GM18519 (cell line): ENCODE measurements around the gene SCAPER.
"Not testable (repeated sequence)": the region's sequence is repeated elsewhere in the genome, so short reads cannot be mapped to it uniquely, and the experiment has no call there.

Source experiments
- ATAC-seq: cut with Tn5 transposase; IDR thresholded peaks from one replicate; pipeline ENCODE4 v1.9.1; 2021; ENCODE audit warnings: mild to moderate bottlenecking, moderate library complexity; ENCODE audit not compliant: unreplicated experiment, low FRiP score

SCAPER gene

GRCh38 chr15:76791511-76791910 lies 113.6 kb downstream of the SCAPER start:
- ATAC-seq = no peak

- no peak for ATAC-seq
Measured at GRCh38 chr15:76787273-76787672, 117.9 kb downstream of the SCAPER start.

DNA sequence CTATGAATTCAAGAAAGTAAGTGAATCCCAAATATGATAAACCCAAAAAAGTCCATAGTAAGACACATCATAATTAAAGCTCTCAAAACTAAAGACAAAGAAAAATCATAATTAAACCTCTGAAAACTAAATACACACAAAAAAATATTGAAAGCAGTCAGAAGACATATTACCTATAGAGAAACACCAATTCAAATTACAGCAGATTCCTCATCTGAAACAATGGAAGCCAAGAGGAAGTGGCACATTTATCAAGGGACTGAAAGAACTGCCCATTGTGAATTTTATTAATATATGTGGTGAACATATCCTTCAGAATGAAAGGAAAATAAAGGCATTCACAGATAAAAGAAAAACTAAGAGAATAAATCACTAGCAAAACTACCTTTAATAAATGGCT lies 128.2 kb downstream of the SCAPER start:
- no peak for ATAC-seq

DNA sequence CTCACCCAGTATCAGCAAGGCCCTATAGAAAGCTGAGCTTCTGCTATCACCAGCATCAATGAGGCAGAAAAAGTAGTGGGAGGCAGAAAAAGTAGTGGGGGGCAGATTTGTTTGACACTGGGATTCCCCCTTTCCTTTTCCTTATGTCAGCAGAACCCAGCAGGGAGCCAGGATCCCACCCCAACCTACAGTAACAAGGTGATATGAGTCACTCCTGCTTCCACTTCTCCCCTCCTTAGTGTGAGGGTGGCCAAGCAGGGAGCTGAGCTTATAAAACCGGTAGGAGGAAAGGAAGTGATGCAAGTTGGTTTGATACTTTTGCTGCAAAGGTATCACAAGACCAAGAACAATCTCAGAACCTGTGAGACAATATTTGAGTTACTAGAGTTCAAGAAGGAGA lies 128.7 kb downstream of the SCAPER start:
- no peak for ATAC-seq

DNA sequence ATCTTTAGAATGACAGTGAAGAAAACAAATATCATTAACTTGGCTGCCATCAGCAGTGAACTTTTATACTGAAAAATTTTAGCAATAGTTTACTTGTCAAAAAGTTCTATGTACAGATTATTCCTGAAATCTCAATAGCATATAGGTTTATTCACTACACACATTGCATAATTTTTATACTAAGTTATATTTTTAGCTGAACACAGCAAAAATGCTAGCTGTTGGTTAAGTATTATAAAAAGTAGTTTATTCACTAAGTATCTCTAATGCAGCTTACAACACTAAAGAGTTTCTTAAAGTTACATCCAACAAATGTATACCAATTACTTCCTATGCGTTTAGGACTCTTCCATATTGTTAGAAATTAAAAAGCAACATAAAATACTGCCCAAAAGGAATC lies 131.9 kb downstream of the SCAPER start:
- no peak for ATAC-seq

DNA sequence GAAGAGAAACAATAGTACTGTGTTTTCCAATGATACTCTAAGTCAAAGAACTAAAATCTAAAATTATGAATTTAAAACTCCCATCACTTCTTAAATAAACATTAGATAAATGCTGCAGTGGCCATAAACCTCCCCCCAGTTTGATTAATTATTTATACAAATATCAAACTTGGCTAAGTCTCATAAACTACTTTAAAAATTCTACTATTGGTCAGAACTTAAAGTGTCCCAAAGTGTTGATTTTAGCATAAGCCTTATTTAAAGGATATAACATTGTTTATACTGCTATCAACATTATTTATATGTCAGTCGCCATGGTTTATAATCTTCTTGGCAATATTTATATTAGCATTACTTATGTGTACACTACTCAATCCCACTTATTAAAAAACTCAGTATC lies 132.4 kb downstream of the SCAPER start:
- no peak for ATAC-seq

DNA sequence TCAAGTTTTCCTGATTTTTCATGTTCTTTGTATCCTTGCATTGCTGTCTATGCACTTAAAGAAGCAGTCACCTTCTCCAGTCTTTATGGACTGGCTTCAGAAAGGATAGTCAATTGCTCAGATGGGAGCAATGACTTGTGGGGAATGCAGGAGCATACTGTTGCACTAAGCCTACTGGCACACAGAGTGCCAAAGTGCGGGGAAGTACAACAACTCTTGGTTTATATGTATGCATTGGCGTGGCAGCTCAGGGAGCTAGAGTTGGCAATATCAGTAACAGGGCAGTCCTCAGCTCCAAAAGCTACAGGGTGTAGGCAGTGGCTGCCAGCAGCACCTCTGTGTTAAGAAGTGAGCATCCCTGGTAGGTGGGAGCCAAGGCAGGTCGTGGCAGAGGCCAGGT lies 141.1 kb downstream of the SCAPER start:
- no peak for ATAC-seq

GRCh38 chr15:76763554-76763953 lies 141.6 kb downstream of the SCAPER start:
- ATAC-seq = no peak

DNA sequence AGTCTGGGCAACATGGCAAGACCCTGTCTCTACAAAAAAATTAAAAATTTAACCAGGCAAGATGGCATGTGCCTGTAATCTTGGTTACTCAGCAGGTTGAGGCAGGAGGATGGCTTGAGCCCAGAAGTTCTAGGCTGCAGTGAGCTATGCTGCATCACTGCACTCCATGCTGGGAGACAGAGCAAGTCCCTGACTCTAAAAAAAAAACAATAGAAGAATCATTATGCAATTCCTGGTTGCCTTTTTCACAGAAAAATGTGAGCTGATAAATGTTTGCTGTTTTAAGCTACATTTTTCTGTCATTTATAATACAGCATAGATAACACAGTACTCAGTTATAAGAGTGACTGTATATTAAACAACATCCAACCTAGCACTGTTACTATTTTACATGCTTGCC lies 148.8 kb downstream of the SCAPER start:
- ATAC-seq = no peak

DNA sequence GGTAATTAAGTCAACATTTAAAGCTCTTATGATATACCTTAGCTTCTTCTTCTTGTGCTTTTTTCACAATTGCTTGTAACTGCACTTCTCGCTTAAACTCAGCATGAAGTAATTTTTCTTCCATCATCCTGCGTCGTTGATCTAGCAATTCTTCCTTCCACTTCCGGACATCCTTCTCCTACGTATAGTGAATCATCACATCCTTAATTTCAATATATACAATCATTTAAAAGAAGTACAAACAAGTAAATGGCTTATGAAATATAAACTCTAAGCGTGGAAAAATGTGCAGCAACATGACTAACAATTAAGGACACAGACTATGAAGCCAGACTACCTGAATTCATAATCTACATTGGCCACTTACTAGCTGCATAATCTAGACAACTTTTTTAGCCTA lies 151.4 kb downstream of the SCAPER start:
- no peak for ATAC-seq

- no peak for ATAC-seq
Measured at GRCh38 chr15:76753131-76753530, 152.0 kb downstream of the SCAPER start.

DNA sequence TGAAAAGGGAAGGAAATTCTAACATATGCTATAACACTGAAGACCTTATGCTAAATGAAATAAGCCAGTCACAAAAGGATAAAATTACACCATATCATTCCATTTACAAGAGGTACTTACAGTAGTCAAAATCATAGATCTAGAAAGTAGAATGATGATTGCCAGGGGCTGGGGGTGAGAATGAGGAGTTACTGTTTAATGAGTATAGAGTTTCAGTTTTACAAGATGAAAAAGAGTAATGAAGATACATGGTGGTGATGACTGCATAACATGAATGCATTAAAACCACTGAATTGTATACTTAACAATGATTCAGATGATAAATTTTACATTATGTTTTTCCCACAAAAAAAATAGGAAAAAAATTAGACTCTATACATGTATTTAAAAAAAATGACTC lies 152.6 kb downstream of the SCAPER start:
- ATAC-seq = no peak

DNA sequence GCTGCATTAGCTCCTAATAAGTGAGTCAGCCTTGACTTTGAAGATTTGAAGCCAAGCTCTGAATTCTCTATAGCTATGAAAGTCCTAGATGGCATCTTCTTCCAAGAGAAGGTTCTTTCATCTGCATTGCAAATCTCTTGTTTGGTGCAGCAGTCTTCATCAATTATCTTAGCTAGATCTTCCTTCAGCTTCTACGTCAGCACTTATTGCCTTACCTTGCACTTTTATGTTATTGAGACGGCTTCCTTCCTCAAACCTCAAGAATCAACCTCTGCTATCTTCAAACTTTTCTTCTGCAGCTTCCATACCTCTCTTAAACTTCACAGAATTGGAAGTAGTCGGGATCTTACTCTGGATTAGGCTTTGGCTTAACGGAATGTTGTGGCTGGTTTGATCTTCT lies 167.6 kb downstream of the SCAPER start:
- no peak for ATAC-seq

- not testable (repeated sequence) for ATAC-seq
Measured at GRCh38 chr15:76732321-76732720, 172.8 kb downstream of the SCAPER start.

- ATAC-seq = no peak
Measured at GRCh38 chr15:76730262-76730661, 174.9 kb downstream of the SCAPER start.

DNA sequence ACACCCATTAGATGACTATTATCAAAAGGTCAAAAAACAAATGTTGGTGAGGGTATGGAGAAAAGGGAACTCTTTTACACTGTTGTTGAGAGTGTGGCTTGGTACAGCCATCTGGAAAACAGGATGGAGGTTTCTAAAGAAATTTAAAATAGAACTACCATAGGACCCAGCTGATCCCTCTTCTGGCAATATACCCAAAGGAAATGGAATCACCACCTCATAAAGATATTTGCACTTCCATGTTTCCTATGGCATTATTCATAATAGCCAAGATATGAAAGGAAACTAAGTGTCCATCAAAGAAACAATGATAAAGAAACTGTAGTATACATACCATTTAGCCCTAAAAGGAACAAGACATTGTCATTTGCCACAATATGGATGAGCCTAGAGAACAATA lies 186.3 kb downstream of the SCAPER start:
- ATAC-seq = no peak

GRCh38 chr15:76714950-76715349 lies 190.2 kb downstream of the SCAPER start:
- ATAC-seq = no peak

DNA sequence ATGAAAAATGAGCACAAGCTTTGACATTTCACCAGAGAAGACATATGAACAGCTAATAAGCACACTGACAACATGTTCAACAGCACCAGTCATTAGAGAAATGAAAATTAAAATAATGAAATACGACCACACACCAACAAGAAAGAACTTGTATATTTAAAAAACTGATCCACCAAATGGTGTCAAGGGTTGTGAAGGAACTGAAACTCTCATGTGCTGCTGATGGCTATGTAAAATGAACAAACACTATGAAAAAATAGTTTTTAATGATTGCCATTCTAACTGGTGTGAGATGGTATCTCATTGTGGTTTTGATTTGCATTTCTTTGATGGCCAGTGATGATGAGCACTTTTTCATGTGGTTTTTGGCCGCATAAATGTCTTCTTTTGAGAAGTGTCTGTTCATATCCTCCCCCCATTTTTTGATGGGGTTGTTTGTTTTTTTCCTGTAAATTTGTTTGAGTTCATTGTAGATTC lies 193.8 kb downstream of the SCAPER start:
- ATAC-seq = no peak

GRCh38 chr15:76704032-76704431 lies 201.1 kb downstream of the SCAPER start:
- ATAC-seq = not testable (repeated sequence)

- ATAC-seq = no peak
Measured at GRCh38 chr15:76696840-76697239, 208.3 kb downstream of the SCAPER start.

- not testable (repeated sequence) for ATAC-seq
Measured at GRCh38 chr15:76692546-76692945, 212.6 kb downstream of the SCAPER start.

- ATAC-seq = not testable (repeated sequence)
Measured at GRCh38 chr15:76687592-76687991, 217.5 kb downstream of the SCAPER start.

DNA sequence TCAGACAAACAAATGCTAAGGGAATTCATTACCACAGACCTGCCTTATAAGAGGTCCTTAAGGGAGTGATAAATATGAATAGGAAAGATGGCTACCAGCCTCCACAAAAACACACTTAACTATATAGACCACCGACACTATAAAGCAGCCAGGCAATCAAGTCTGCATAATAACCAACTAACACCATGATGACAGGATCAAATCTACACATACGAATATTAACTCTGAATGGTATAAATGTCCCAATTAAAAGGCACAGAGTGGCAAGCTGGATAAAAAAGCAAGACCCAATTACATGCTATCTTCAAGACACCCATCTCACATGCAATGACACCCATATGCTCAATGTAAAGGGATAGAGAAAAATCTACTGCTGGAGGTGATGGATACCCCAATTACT lies 221.1 kb downstream of the SCAPER start:
- no peak for ATAC-seq
